Activated CD4-positive, alpha-beta memory T cell treated with anti-CD3 and anti-CD28 coated beads, Interleukin-2, amount 10 ng/mL, durations not matched to agents 7 days and 5 days (primary cell): ENCODE measurements around the gene KBTBD13. TPM values are rescaled to one million over a fixed set of nuclear protein-coding genes. Genes with fewer than 3 reads are reported as not detected.

Experiments used
- CTCF ChIA-PET: fragments of 350-600 bp; sonication (Branson Sonifier 250); formaldehyde crosslinking; loops from one replicate; lab custom pipeline; 2021; ENCODE audit warnings: antibody characterized with exemption, inconsistent platforms; lab: Charles Lee
- POLR2A ChIA-PET: fragments of 350-600 bp; sonication (Branson Sonifier 250); formaldehyde crosslinking; loops from one replicate; lab custom pipeline; 2021; ENCODE audit warnings: antibody characterized with exemption; lab: Charles Lee
- DNase-seq: peaks from one replicate; pipeline ENCODE4 v3.0.0-alpha.2; 2020
- H3K27ac Mint-ChIP-seq: one replicate; pipeline ENCODE4 v1.8.0; 2021; ENCODE audit warnings: mild to moderate bottlenecking, mixed read lengths
- H3K27me3 Mint-ChIP-seq: one replicate; pipeline ENCODE4 v1.8.0; 2021; ENCODE audit warnings: mixed read lengths
- H3K36me3 Mint-ChIP-seq: one replicate; pipeline ENCODE4 v1.8.0; 2021; ENCODE audit warnings: low read depth, mixed read lengths
- H3K4me1 Mint-ChIP-seq: one replicate; pipeline ENCODE4 v1.8.0; 2021; ENCODE audit warnings: mixed read lengths
- H3K4me3 Mint-ChIP-seq: one replicate; pipeline ENCODE4 v1.8.0; 2021; ENCODE audit warnings: mild to moderate bottlenecking, mixed read lengths
- H3K9me3 Mint-ChIP-seq: one replicate; pipeline ENCODE4 v1.8.0; 2021; ENCODE audit warnings: mixed read lengths
- total RNA-seq, 2 experiments: library from RNA; stranded (reverse); gene quantifications; one replicate each; pipeline ENCODE4 v1.2.3, GENCODE V29; 2021

Gene KBTBD13
- total RNA-seq, 2 experiments from 2014 or later, result not detected

- H3K4me1 Mint-ChIP-seq, result peaks cover 10% of the 10 kb centered on the region
- no peak overlapping the region for H3K27ac Mint-ChIP-seq
- ChIA-PET POLR2A (interaction anchor here (1.6 to 2.3 kb wide), 2 partner anchors 242 to 249 kb away, joined by 6 to 7 read pairs; partner anchors contain the start of gene RNU5B-1), CTCF (interaction anchor here (1.0 to 4.7 kb wide), 7 partner anchors 13 to 47 kb away, joined by 3 to 18 read pairs (median 6); no protein-coding TSS in a partner anchor)
- no peak overlapping the region for H3K4me3 Mint-ChIP-seq
- no peaks in the 10 kb centered on the region for H3K27me3 Mint-ChIP-seq
- no peaks in the 10 kb centered on the region for H3K36me3 Mint-ChIP-seq
- DNase-seq, result no peak
- no peaks in the 10 kb centered on the region for H3K9me3 Mint-ChIP-seq
These were observed 21.2 kb upstream of the KBTBD13 start for GRCh38 chr15:65055201-65055870.

GRCh38 chr15:65056106-65056505, 20.4 kb upstream of the KBTBD13 start:
- H3K27me3 Mint-ChIP-seq, result no peaks in the 10 kb centered on the region
- ChIA-PET CTCF (interaction anchor here (0.7 to 4.7 kb wide), 8 partner anchors 14 to 935 kb away, joined by 3 to 18 read pairs (median 3); no protein-coding TSS in a partner anchor), POLR2A (interaction anchor here (1.6 to 2.3 kb wide), 2 partner anchors 241 to 249 kb away, joined by 6 to 7 read pairs; partner anchors contain the start of gene RNU5B-1)
- H3K4me3 Mint-ChIP-seq, result no peak overlapping the region
- no peak for DNase-seq
- H3K36me3 Mint-ChIP-seq, result no peaks in the 10 kb centered on the region
- H3K9me3 Mint-ChIP-seq, result no peaks in the 10 kb centered on the region
- H3K4me1 Mint-ChIP-seq, result peaks cover 8% of the 10 kb centered on the region
- no peak overlapping the region for H3K27ac Mint-ChIP-seq

GRCh38 chr15:65056868-65057548, 19.5 kb upstream of the KBTBD13 start:
- no peaks in the 10 kb centered on the region for H3K36me3 Mint-ChIP-seq
- ChIA-PET CTCF (interaction anchor here (0.7 to 4.7 kb wide), 5 partner anchors 23 to 936 kb away, joined by 3 to 18 read pairs (median 3); no protein-coding TSS in a partner anchor), POLR2A (no interaction called here)

GRCh38 chr15:65057549-65057940, 19.0 kb upstream of the KBTBD13 start:
- no peaks in the 10 kb centered on the region for H3K9me3 Mint-ChIP-seq
- ChIA-PET CTCF (no interaction called here), POLR2A (no interaction called here)
- H3K27me3 Mint-ChIP-seq, result peaks cover 4% of the 10 kb centered on the region
- H3K36me3 Mint-ChIP-seq, result no peaks in the 10 kb centered on the region
- H3K4me3 Mint-ChIP-seq, result no peak overlapping the region
- H3K27ac Mint-ChIP-seq, result no peak overlapping the region
- peaks cover 7% of the 10 kb centered on the region for H3K4me1 Mint-ChIP-seq
- DNase-seq, result no peak

More at GRCh38 chr15:65056868-65057548, 19.5 kb upstream of the KBTBD13 start:
- H3K27ac Mint-ChIP-seq, result no peak overlapping the region
- H3K27me3 Mint-ChIP-seq, result peaks cover under 1% of the 10 kb centered on the region
- no peak overlapping the region for H3K4me3 Mint-ChIP-seq
- H3K9me3 Mint-ChIP-seq, result no peaks in the 10 kb centered on the region
- no peak for DNase-seq
- H3K4me1 Mint-ChIP-seq, result peaks cover 7% of the 10 kb centered on the region

GRCh38 chr15:65058394-65059368, 17.9 kb upstream of the KBTBD13 start:
- Mint-ChIP-seq H3K4me3 (no peak overlapping the region), H3K4me1 (peaks cover 7% of the 10 kb centered on the region), H3K36me3 (no peaks in the 10 kb centered on the region), H3K27me3 (peaks cover 9% of the 10 kb centered on the region), H3K27ac (no peak overlapping the region), H3K9me3 (no peaks in the 10 kb centered on the region)
- ChIA-PET POLR2A (no interaction called here), CTCF (no interaction called here)
- DNase-seq, result no peak

GRCh38 chr15:65059369-65059750, 17.2 kb upstream of the KBTBD13 start:
- H3K36me3 Mint-ChIP-seq, result no peaks in the 10 kb centered on the region
- H3K9me3 Mint-ChIP-seq, result no peaks in the 10 kb centered on the region
- CTCF ChIA-PET, result no interaction called here
- POLR2A ChIA-PET, result no interaction called here
- peaks cover 9% of the 10 kb centered on the region for H3K27me3 Mint-ChIP-seq
- no peak overlapping the region for H3K4me3 Mint-ChIP-seq
- no peak for DNase-seq
- no peak overlapping the region for H3K27ac Mint-ChIP-seq
- H3K4me1 Mint-ChIP-seq, result peaks cover 7% of the 10 kb centered on the region

- H3K27me3 Mint-ChIP-seq, result peaks cover 9% of the 10 kb centered on the region
- H3K4me1 Mint-ChIP-seq, result peaks cover 7% of the 10 kb centered on the region
- CTCF ChIA-PET, result no interaction called here
- no peak overlapping the region for H3K27ac Mint-ChIP-seq
- no peak for DNase-seq
- no peaks in the 10 kb centered on the region for H3K36me3 Mint-ChIP-seq
- POLR2A ChIA-PET, result no interaction called here
- H3K4me3 Mint-ChIP-seq, result no peak overlapping the region
- H3K9me3 Mint-ChIP-seq, result no peaks in the 10 kb centered on the region
These were observed 16.5 kb upstream of the KBTBD13 start for GRCh38 chr15:65059931-65060596.

- H3K4me3 Mint-ChIP-seq, result no peak overlapping the region
- CTCF ChIA-PET, result no interaction called here
- no peak for DNase-seq
- POLR2A ChIA-PET, result interaction anchor here (0.8 kb wide), 1 partner anchor 244 kb away, joined by 3 read pairs; the partner anchor contains the start of gene RNU5B-1
- H3K36me3 Mint-ChIP-seq, result no peaks in the 10 kb centered on the region
- peaks cover 16% of the 10 kb centered on the region for H3K27me3 Mint-ChIP-seq
- H3K27ac Mint-ChIP-seq, result no peak overlapping the region
- H3K9me3 Mint-ChIP-seq, result no peaks in the 10 kb centered on the region
- peaks cover under 1% of the 10 kb centered on the region for H3K4me1 Mint-ChIP-seq
These were observed 15.7 kb upstream of the KBTBD13 start for GRCh38 chr15:65060641-65061397.

- no peaks in the 10 kb centered on the region for H3K36me3 Mint-ChIP-seq
- H3K27me3 Mint-ChIP-seq, result peaks cover 25% of the 10 kb centered on the region
- POLR2A ChIA-PET, result no interaction called here
- H3K4me3 Mint-ChIP-seq, result no peak overlapping the region
- no peaks in the 10 kb centered on the region for H3K9me3 Mint-ChIP-seq
- H3K4me1 Mint-ChIP-seq, result no peaks in the 10 kb centered on the region
- H3K27ac Mint-ChIP-seq, result no peak overlapping the region
- no peak for DNase-seq
- CTCF ChIA-PET, result no interaction called here
These were observed 14.5 kb upstream of the KBTBD13 start for GRCh38 chr15:65062061-65062460.

- no peak overlapping the region for H3K27ac Mint-ChIP-seq
- POLR2A ChIA-PET, result no interaction called here
These were observed 13.8 kb upstream of the KBTBD13 start for GRCh38 chr15:65062726-65063125.

GRCh38 chr15:65066001-65066634, 10.4 kb upstream of the KBTBD13 start:
- Mint-ChIP-seq H3K4me3 (no peak overlapping the region), H3K9me3 (no peaks in the 10 kb centered on the region), H3K27ac (no peak overlapping the region), H3K36me3 (no peaks in the 10 kb centered on the region), H3K27me3 (peaks cover 40% of the 10 kb centered on the region), H3K4me1 (peaks cover 4% of the 10 kb centered on the region)
- POLR2A ChIA-PET, result no interaction called here
- CTCF ChIA-PET, result no interaction called here
- DNase-seq, result no peak

More at GRCh38 chr15:65062726-65063125, 13.8 kb upstream of the KBTBD13 start:
- Mint-ChIP-seq H3K4me3 (no peak overlapping the region), H3K4me1 (peaks cover 2% of the 10 kb centered on the region), H3K27me3 (peaks cover 29% of the 10 kb centered on the region), H3K36me3 (no peaks in the 10 kb centered on the region), H3K9me3 (no peaks in the 10 kb centered on the region)
- DNase-seq, result no peak
- CTCF ChIA-PET, result no interaction called here
